ENCODE data around the gene ZNF726. TPM values are rescaled to one million over a fixed set of nuclear protein-coding genes. Genes with fewer than 3 reads are reported as not detected.
"Not testable (repeated sequence)": the region's sequence is repeated elsewhere in the genome, so short reads cannot be mapped to it uniquely, and the experiment has no call there.

Gene ZNF726
- total and polyA plus RNA-seq, 2 donors (not counting 1 experiment from before 2014, with no cell fraction given), result 1.2 to 3.5 TPM

DNA sequence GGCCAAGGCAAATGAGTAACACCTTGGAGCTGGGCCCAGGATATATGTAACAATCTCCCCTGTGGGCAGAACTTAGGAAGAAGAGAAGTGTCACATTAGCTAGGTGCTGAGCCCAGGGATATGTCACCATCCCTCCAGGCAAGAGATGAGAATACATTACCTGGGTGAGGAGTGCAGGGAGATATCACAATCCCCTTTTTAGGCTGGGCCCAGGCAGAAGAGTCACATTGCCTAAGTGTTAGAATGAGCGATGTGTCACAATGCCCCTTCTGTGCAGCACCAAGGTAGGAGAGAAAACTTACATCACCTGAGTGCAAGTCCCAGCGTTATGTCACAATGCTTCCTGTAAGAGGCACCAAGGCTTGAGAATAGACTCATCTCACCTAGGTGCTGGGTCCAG, 60.3 kb downstream of the ZNF726 start:
- Histone ChIP-seq H3K9ac (ENCODE audit: insufficient read depth, low read length) (no peak overlapping the region), H3K79me2 (ENCODE audit: control insufficient read depth, insufficient read depth, low read length) (no peaks in the 10 kb centered on the region), H4K20me1 (ENCODE audit: control insufficient read depth, extremely low read depth, insufficient read depth, low read length) (no peaks in the 10 kb centered on the region), H3K4me1 (ENCODE audit: control insufficient read depth, extremely low read depth, insufficient read depth, low read length) (no peaks in the 10 kb centered on the region), H3K27me3 (ENCODE audit: control insufficient read depth, insufficient read depth, low read length) (no peaks in the 10 kb centered on the region), H3K36me3 (ENCODE audit: control insufficient read depth, insufficient read depth, low read length) (no peaks in the 10 kb centered on the region), H2AFZ (ENCODE audit: low read length) (no peak overlapping the region), H3K4me2 (ENCODE audit: extremely low read depth, insufficient read depth, low read length) (no peak overlapping the region), H3K27ac (ENCODE audit: insufficient read depth, low read length) (no peak overlapping the region), H3K4me3 (replicated peaks in 1 of 4; ENCODE audit: control extremely low read depth in 1 of 4, insufficient read depth in 1 of 4, low read depth in 3 of 4, low read length in 4 of 4) (no peak overlapping the region), H3K9me3 (ENCODE audit: control insufficient read depth, insufficient read depth, low read depth, low read length) (no peaks in the 10 kb centered on the region)
- TF ChIP-seq EZH2 (IDR thresholded peaks at IDR 0.05; ENCODE audit: low read length, missing control alignments), result no peak
- TF ChIP-seq, protein P1, sequence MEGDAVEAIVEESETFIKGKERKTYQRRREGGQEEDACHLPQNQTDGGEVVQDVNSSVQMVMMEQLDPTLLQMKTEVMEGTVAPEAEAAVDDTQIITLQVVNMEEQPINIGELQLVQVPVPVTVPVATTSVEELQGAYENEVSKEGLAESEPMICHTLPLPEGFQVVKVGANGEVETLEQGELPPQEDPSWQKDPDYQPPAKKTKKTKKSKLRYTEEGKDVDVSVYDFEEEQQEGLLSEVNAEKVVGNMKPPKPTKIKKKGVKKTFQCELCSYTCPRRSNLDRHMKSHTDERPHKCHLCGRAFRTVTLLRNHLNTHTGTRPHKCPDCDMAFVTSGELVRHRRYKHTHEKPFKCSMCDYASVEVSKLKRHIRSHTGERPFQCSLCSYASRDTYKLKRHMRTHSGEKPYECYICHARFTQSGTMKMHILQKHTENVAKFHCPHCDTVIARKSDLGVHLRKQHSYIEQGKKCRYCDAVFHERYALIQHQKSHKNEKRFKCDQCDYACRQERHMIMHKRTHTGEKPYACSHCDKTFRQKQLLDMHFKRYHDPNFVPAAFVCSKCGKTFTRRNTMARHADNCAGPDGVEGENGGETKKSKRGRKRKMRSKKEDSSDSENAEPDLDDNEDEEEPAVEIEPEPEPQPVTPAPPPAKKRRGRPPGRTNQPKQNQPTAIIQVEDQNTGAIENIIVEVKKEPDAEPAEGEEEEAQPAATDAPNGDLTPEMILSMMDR (conservative IDR thresholded peaks at IDR 0.05 in 1 of 2, IDR thresholded peaks at IDR 0.05 in 1 of 2; ENCODE audit: low read depth in 1 of 2, low read length in 2 of 2), result no peak
- DNase-seq (ENCODE audit: low read depth in 2 of 2), result no peak

DNA sequence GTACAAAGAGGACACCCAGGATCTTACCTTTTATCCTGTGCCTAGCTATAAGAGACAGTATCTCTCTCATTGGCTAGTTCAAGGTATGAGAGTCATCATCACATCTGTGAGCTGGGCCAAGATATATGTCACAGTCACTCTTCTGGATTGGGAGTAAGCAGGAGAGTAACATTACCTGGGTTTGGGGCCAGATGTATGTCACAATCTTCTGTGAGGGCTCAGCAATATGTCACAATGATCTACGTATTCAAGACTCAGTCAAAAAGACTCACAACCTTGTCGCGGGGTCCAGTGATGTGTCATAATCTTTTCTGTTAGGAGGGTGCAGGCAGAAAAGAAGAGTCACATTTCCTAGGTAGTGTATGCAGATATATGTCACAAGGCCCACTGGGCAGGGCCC, 61.9 kb downstream of the ZNF726 start:
- H3K4me1 ChIP-seq (ENCODE audit: control insufficient read depth, extremely low read depth, insufficient read depth, low read length); H3K9ac ChIP-seq (ENCODE audit: insufficient read depth, low read length); H3K4me3 ChIP-seq (replicated peaks in 1 of 4; ENCODE audit: control extremely low read depth in 1 of 4, insufficient read depth in 1 of 4, low read depth in 3 of 4, low read length in 4 of 4); DNase-seq (ENCODE audit: low read depth in 2 of 2); H4K20me1 ChIP-seq (ENCODE audit: control insufficient read depth, extremely low read depth, insufficient read depth, low read length); H3K4me2 ChIP-seq (ENCODE audit: extremely low read depth, insufficient read depth, low read length); H3K27ac ChIP-seq (ENCODE audit: insufficient read depth, low read length); H3K79me2 ChIP-seq (ENCODE audit: control insufficient read depth, insufficient read depth, low read length); H3K9me3 ChIP-seq (ENCODE audit: control insufficient read depth, insufficient read depth, low read depth, low read length); H2AFZ ChIP-seq (ENCODE audit: low read length); H3K27me3 ChIP-seq (ENCODE audit: control insufficient read depth, insufficient read depth, low read length); H3K36me3 ChIP-seq (ENCODE audit: control insufficient read depth, insufficient read depth, low read length): not testable (repeated sequence)

DNA sequence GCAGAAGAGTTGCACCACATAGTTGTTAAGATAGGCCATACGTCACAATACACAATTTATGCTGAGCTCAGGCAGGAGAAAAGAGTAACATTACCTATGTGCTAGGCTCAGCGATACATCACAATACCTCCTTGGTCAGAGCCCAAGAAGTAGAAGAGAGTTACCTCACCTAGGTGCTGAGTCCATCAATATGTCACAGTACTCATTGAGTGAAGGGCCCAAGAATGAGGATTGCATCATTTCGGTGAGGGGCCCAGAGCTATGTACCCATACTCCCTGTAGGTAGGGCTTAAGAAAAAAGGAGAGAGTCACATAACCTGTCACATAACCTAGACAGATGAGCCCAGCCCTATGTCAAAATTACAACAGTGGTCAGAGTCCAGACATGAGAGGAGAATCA, 62.6 kb downstream of the ZNF726 start:
- H3K4me2 ChIP-seq (ENCODE audit: extremely low read depth, insufficient read depth, low read length); H3K4me1 ChIP-seq (ENCODE audit: control insufficient read depth, extremely low read depth, insufficient read depth, low read length); H3K27me3 ChIP-seq (ENCODE audit: control insufficient read depth, insufficient read depth, low read length); H3K4me3 ChIP-seq (replicated peaks in 1 of 4; ENCODE audit: control extremely low read depth in 1 of 4, insufficient read depth in 1 of 4, low read depth in 3 of 4, low read length in 4 of 4); H3K79me2 ChIP-seq (ENCODE audit: control insufficient read depth, insufficient read depth, low read length); DNase-seq (ENCODE audit: low read depth in 2 of 2); H4K20me1 ChIP-seq (ENCODE audit: control insufficient read depth, extremely low read depth, insufficient read depth, low read length); H3K9ac ChIP-seq (ENCODE audit: insufficient read depth, low read length); H3K27ac ChIP-seq (ENCODE audit: insufficient read depth, low read length); H3K9me3 ChIP-seq (ENCODE audit: control insufficient read depth, insufficient read depth, low read depth, low read length); H3K36me3 ChIP-seq (ENCODE audit: control insufficient read depth, insufficient read depth, low read length); H2AFZ ChIP-seq (ENCODE audit: low read length): not testable (repeated sequence)

DNA sequence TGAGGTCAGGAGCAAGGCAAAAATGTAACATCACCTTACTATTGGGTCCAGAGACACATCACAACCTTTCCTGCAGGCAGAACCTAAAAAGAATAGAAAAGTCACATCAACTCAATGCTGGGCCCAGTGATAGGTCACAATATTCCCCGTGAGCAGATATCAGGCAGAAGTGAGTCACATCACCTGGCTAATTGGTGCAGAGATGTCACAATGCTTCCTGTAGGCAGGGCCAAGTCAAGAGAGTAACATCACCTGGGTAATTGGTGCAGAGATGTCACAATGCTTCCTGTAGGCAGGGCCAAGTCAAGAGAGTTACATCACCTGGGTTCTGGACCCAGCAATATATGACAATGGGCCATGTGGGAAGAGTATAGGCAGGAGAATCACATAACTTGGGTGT, 63.4 kb downstream of the ZNF726 start:
- no peaks in the 10 kb centered on the region for H4K20me1 ChIP-seq (ENCODE audit: control insufficient read depth, extremely low read depth, insufficient read depth, low read length)
- H3K27ac ChIP-seq (ENCODE audit: insufficient read depth, low read length), result no peak overlapping the region
- H3K4me2 ChIP-seq (ENCODE audit: extremely low read depth, insufficient read depth, low read length), result no peak overlapping the region
- H3K36me3 ChIP-seq (ENCODE audit: control insufficient read depth, insufficient read depth, low read length), result no peaks in the 10 kb centered on the region
- H2AFZ ChIP-seq (ENCODE audit: low read length), result no peak overlapping the region
- H3K79me2 ChIP-seq (ENCODE audit: control insufficient read depth, insufficient read depth, low read length), result no peaks in the 10 kb centered on the region
- no peaks in the 10 kb centered on the region for H3K9me3 ChIP-seq (ENCODE audit: control insufficient read depth, insufficient read depth, low read depth, low read length)
- H3K4me1 ChIP-seq (ENCODE audit: control insufficient read depth, extremely low read depth, insufficient read depth, low read length), result no peaks in the 10 kb centered on the region
- H3K9ac ChIP-seq (ENCODE audit: insufficient read depth, low read length), result no peak overlapping the region
- no peak for DNase-seq (ENCODE audit: low read depth in 2 of 2)
- H3K4me3 ChIP-seq (replicated peaks in 1 of 4; ENCODE audit: control extremely low read depth in 1 of 4, insufficient read depth in 1 of 4, low read depth in 3 of 4, low read length in 4 of 4), result no peak overlapping the region
- H3K27me3 ChIP-seq (ENCODE audit: control insufficient read depth, insufficient read depth, low read length), result no peaks in the 10 kb centered on the region
- TF ChIP-seq, protein P1 (conservative IDR thresholded peaks at IDR 0.05 in 1 of 2, IDR thresholded peaks at IDR 0.05 in 1 of 2; ENCODE audit: low read depth in 1 of 2, low read length in 2 of 2), result no peak
- TF ChIP-seq EZH2 (IDR thresholded peaks at IDR 0.05; ENCODE audit: low read length, missing control alignments), result no peak
